Endothelial cell (in vitro differentiated cells): Measurements from ENCODE around the gene NRXN3. TPM values are rescaled to one million over a fixed set of nuclear protein-coding genes. Genes with fewer than 3 reads are reported as not detected.
"Not testable (repeated sequence)": the region's sequence is repeated elsewhere in the genome, so short reads cannot be mapped to it uniquely, and the experiment has no call there.

Experiments used
- DNase-seq: peaks from one replicate; pipeline ENCODE4 v3.0.0; 2021; ENCODE audit warnings: low spot score
- H3K27ac Mint-ChIP-seq: one replicate; pipeline ENCODE4 v1.8.0; 2021; ENCODE audit warnings: mixed read lengths, inconsistent platforms; ENCODE audit not compliant: unreplicated experiment
- H3K27me3 Mint-ChIP-seq: one replicate; pipeline ENCODE4 v1.8.0; 2021; ENCODE audit warnings: mild to moderate bottlenecking, moderate library complexity, mixed read lengths, inconsistent platforms; ENCODE audit not compliant: unreplicated experiment
- H3K36me3 Mint-ChIP-seq: one replicate; pipeline ENCODE4 v1.8.0; 2021; ENCODE audit warnings: mild to moderate bottlenecking, low read depth, mixed read lengths, inconsistent platforms; ENCODE audit not compliant: unreplicated experiment
- H3K4me1 Mint-ChIP-seq: one replicate; pipeline ENCODE4 v1.8.0; 2021; ENCODE audit warnings: mild to moderate bottlenecking, mixed read lengths, inconsistent platforms; ENCODE audit not compliant: unreplicated experiment
- H3K4me3 Mint-ChIP-seq: one replicate; pipeline ENCODE4 v1.8.0; 2021; ENCODE audit warnings: mild to moderate bottlenecking, mixed read lengths, inconsistent platforms; ENCODE audit not compliant: unreplicated experiment
- H3K9me3 Mint-ChIP-seq: one replicate; pipeline ENCODE4 v1.8.0; 2021; ENCODE audit warnings: mixed read lengths, inconsistent platforms; ENCODE audit not compliant: unreplicated experiment
- total RNA-seq: library from RNA; stranded (reverse); fragmentation: NEBNext Ultra II Directional; extraction: Animal tissue kit (Norgen Biotek cat#: 25700); gene quantifications from one replicate; pipeline ENCODE4 v1.2.1, GENCODE V29; 2021; ENCODE audit not compliant: unreplicated experiment
- TF ChIP-seq, protein P1 (sequence below): fragments of 200-600 bp; sonication (generic); IDR thresholded peaks from one replicate; pipeline ENCODE4 v1.5.0; 2021; ENCODE audit warnings: antibody characterized with exemption; ENCODE audit not compliant: unreplicated experiment

NRXN3 gene
- total RNA-seq, 1 donor from 2014 or later: 2.3 TPM

DNA sequence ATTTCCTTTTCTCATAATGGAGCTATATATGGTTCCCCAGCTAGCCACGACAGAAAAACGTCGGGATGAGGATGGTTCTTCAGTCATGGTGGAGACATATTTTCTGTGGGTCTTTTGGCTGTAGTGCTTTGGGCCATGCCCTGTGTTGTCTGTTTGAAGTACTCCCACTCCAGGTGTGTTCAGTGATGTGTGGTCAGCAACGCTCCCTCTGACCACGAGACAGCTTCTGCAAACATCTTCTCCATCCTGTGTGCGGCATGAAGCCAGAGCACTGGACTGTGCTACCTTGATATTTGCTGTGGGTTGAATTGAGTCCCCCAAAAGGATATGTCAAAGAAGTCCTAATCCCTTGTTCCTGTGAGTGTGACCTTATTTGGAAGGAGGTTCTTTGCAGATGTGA is 931.2 kb downstream of the NRXN3 start:
- no peaks in the 10 kb centered on the region for H3K9me3 Mint-ChIP-seq
- no peak overlapping the region for H3K27ac Mint-ChIP-seq
- TF ChIP-seq, protein P1, sequence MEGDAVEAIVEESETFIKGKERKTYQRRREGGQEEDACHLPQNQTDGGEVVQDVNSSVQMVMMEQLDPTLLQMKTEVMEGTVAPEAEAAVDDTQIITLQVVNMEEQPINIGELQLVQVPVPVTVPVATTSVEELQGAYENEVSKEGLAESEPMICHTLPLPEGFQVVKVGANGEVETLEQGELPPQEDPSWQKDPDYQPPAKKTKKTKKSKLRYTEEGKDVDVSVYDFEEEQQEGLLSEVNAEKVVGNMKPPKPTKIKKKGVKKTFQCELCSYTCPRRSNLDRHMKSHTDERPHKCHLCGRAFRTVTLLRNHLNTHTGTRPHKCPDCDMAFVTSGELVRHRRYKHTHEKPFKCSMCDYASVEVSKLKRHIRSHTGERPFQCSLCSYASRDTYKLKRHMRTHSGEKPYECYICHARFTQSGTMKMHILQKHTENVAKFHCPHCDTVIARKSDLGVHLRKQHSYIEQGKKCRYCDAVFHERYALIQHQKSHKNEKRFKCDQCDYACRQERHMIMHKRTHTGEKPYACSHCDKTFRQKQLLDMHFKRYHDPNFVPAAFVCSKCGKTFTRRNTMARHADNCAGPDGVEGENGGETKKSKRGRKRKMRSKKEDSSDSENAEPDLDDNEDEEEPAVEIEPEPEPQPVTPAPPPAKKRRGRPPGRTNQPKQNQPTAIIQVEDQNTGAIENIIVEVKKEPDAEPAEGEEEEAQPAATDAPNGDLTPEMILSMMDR: no peak
- no peaks in the 10 kb centered on the region for H3K4me1 Mint-ChIP-seq
- H3K27me3 Mint-ChIP-seq: peaks cover 2% of the 10 kb centered on the region
- no peaks in the 10 kb centered on the region for H3K36me3 Mint-ChIP-seq
- no peak for DNase-seq
- no peak overlapping the region for H3K4me3 Mint-ChIP-seq

DNA sequence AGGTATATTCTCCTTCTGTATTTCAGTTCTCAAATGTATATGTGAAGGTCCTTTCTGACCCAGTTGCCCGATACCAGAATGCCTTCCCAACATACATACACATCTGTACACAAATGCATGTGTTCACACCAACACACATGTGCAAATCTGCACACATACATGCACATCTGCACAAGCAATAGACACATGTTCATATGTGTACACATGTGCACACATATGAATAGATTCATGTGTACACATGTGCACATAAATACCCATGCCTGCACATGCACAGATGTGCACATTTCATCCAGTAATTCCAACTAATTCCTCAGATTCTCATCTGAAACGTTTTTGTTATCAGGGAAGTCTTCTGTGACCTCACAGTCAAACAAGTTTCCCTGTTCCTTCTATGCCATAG is 933.6 kb downstream of the NRXN3 start:
- H3K4me1 Mint-ChIP-seq: no peaks in the 10 kb centered on the region
- no peak overlapping the region for H3K4me3 Mint-ChIP-seq
- no peak for DNase-seq
- H3K27ac Mint-ChIP-seq: no peak overlapping the region
- peaks cover 2% of the 10 kb centered on the region for H3K27me3 Mint-ChIP-seq
- H3K9me3 Mint-ChIP-seq: no peaks in the 10 kb centered on the region
- H3K36me3 Mint-ChIP-seq: no peaks in the 10 kb centered on the region
- TF ChIP-seq, protein P1: no peak

GRCh38 chr14:79110564-79110963 is 940.4 kb downstream of the NRXN3 start:
- not testable (repeated sequence) for H3K4me1 Mint-ChIP-seq, DNase-seq, H3K4me3 Mint-ChIP-seq, H3K36me3 Mint-ChIP-seq, H3K9me3 Mint-ChIP-seq, H3K27ac Mint-ChIP-seq, H3K27me3 Mint-ChIP-seq

- H3K4me1 Mint-ChIP-seq: peaks cover 3% of the 10 kb centered on the region
- H3K4me3 Mint-ChIP-seq: no peak overlapping the region
- no peak overlapping the region for H3K27ac Mint-ChIP-seq
- no peaks in the 10 kb centered on the region for H3K36me3 Mint-ChIP-seq
- no peak for DNase-seq
- no peaks in the 10 kb centered on the region for H3K9me3 Mint-ChIP-seq
- TF ChIP-seq, protein P1: no peak
- H3K27me3 Mint-ChIP-seq: no peaks in the 10 kb centered on the region
These were observed 941.9 kb downstream of the NRXN3 start for GRCh38 chr14:79111987-79112501.

DNA sequence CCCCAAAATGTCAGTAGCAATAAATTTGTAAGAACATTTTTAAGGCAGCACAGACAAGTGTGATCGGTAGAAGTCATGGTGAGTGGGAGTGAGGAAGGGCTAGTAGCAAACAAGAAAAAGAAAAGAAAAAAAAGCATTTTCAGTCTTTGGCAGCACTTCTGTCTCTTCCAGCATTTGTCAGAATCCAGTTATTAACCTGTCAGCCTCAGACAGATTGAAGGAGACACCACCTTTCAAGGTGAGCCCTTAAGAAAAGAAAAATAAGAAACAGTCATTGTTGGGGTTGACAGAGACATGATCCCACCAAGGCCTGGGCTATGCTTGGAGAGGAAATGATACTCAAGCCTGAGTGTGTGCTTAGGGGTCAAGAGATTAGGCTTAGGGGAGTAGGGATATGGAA is 947.4 kb downstream of the NRXN3 start:
- H3K4me3 Mint-ChIP-seq: no peak overlapping the region
- H3K9me3 Mint-ChIP-seq: no peaks in the 10 kb centered on the region

More for the DNA sequence above, 947.4 kb downstream of the NRXN3 start:
- Mint-ChIP-seq H3K36me3 (no peaks in the 10 kb centered on the region), H3K27ac (no peak overlapping the region), H3K27me3 (no peaks in the 10 kb centered on the region), H3K4me1 (peaks cover 2% of the 10 kb centered on the region)
- TF ChIP-seq, protein P1: no peak
- DNase-seq: no peak
